SK-N-DZ (cell line): ENCODE measurements around the gene PSMC3IP.

Source experiments
- DNase-seq: peaks from one replicate; pipeline ENCODE4 v3.0.0-alpha.2; 2015; ENCODE audit warnings: low spot score

Gene PSMC3IP

GRCh38 chr17:42585353-42585752 is 7.8 kb upstream of the PSMC3IP start:
- no peak for DNase-seq

GRCh38 chr17:42584880-42585279 is 7.4 kb upstream of the PSMC3IP start:
- DNase-seq = no peak

- no peak for DNase-seq
Measured at GRCh38 chr17:42581744-42582270, 4.3 kb upstream of the PSMC3IP start.

- DNase-seq = no peak
Measured at GRCh38 chr17:42579794-42580551, 2.4 kb upstream of the PSMC3IP start.

- DNase-seq = peak; percentile 85
Measured at GRCh38 chr17:42578282-42578869, 847 bp upstream of the PSMC3IP start.

GRCh38 chr17:42577140-42577531 is 393 bp downstream of the PSMC3IP start:
- no peak for DNase-seq

- no peak for DNase-seq
Measured at GRCh38 chr17:42574463-42574862, 3.1 kb downstream of the PSMC3IP start.

- DNase-seq = no peak
Measured at GRCh38 chr17:42573095-42573494, 4.4 kb downstream of the PSMC3IP start.

- no peak for DNase-seq
Measured at GRCh38 chr17:42571435-42572225, 5.9 kb downstream of the PSMC3IP start.

- no peak for DNase-seq
Measured at GRCh38 chr17:42568341-42569111, 9.0 kb downstream of the PSMC3IP start.

- peak; percentile 94 for DNase-seq
Measured at GRCh38 chr17:42566883-42567573, 10.5 kb downstream of the PSMC3IP start, which contains the start of gene MLX. MLX (plus strand) TSS chr17:42567100; CDS start chr17:42567125, 25 bp downstream.

- no peak for DNase-seq
Measured at GRCh38 chr17:42566215-42566882, 11.2 kb downstream of the PSMC3IP start.

GRCh38 chr17:42565523-42566214 is 11.9 kb downstream of the PSMC3IP start:
- DNase-seq = no peak

- no peak for DNase-seq
Measured at GRCh38 chr17:42564815-42565522, 12.6 kb downstream of the PSMC3IP start.

- no peak for DNase-seq
Measured at GRCh38 chr17:42563950-42564349, 13.6 kb downstream of the PSMC3IP start.

- DNase-seq = no peak
Measured at GRCh38 chr17:42563543-42563942, 14.0 kb downstream of the PSMC3IP start.

- no peak for DNase-seq
Measured at GRCh38 chr17:42563143-42563509, 14.4 kb downstream of the PSMC3IP start.

GRCh38 chr17:42562388-42563142 is 15.0 kb downstream of the PSMC3IP start:
- DNase-seq = no peak
